ENCODE data around the gene AGPAT4. TPM values are rescaled to one million over a fixed set of nuclear protein-coding genes. Genes with fewer than 3 reads are reported as not detected.

AGPAT4 gene
- total and polyA plus RNA-seq, 2 of the 13 experiments (the other 11 are each of a cell fraction or from before 2014, with no cell fraction given) = 0.07 to 0.13 TPM

- TF ChIP-seq, protein P1, sequence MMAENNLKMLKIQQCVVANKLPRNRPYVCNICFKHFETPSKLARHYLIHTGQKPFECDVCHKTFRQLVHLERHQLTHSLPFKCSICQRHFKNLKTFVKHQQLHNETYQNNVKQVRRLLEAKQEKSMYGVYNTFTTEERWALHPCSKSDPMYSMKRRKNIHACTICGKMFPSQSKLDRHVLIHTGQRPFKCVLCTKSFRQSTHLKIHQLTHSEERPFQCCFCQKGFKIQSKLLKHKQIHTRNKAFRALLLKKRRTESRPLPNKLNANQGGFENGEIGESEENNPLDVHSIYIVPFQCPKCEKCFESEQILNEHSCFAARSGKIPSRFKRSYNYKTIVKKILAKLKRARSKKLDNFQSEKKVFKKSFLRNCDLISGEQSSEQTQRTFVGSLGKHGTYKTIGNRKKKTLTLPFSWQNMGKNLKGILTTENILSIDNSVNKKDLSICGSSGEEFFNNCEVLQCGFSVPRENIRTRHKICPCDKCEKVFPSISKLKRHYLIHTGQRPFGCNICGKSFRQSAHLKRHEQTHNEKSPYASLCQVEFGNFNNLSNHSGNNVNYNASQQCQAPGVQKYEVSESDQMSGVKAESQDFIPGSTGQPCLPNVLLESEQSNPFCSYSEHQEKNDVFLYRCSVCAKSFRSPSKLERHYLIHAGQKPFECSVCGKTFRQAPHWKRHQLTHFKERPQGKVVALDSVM (CRISPR knock-in tag; IDR thresholded peaks at IDR 0.05) = no peak
- TF ChIP-seq ZBTB20 (CRISPR knock-in tag; IDR thresholded peaks at IDR 0.05; ENCODE audit: borderline replicate concordance, low read depth) (no peak), ZNF333 (CRISPR knock-in tag; IDR thresholded peaks at IDR 0.05; ENCODE audit: borderline replicate concordance) (no peak), ZNF431 (CRISPR knock-in tag; IDR thresholded peaks at IDR 0.05; ENCODE audit: borderline replicate concordance, low read depth) (no peak), FOSL1 (CRISPR knock-in tag; IDR thresholded peaks at IDR 0.05; ENCODE audit: borderline replicate concordance) (no peak), GFI1 (CRISPR knock-in tag; IDR thresholded peaks at IDR 0.05; ENCODE audit: borderline replicate concordance) (no peak), ZNF776 (CRISPR knock-in tag; IDR thresholded peaks at IDR 0.05) (no peak)
- TF ChIP-seq, protein P2, sequence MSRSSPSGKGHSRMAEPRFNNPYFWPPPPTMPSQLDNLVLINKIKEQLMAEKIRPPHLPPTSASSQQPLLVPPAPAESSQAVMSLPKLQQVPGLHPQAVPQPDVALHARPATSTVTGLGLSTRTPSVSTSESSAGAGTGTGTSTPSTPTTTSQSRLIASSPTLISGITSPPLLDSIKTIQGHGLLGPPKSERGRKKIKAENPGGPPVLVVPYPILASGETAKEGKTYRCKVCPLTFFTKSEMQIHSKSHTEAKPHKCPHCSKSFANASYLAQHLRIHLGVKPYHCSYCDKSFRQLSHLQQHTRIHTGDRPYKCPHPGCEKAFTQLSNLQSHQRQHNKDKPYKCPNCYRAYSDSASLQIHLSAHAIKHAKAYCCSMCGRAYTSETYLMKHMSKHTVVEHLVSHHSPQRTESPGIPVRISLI (CRISPR knock-in tag; IDR thresholded peaks at IDR 0.05; ENCODE audit: borderline replicate concordance) = no peak
Observed at GRCh38 chr6:161242113-161242512, 31.7 kb downstream of the AGPAT4 start (continued).

DNA sequence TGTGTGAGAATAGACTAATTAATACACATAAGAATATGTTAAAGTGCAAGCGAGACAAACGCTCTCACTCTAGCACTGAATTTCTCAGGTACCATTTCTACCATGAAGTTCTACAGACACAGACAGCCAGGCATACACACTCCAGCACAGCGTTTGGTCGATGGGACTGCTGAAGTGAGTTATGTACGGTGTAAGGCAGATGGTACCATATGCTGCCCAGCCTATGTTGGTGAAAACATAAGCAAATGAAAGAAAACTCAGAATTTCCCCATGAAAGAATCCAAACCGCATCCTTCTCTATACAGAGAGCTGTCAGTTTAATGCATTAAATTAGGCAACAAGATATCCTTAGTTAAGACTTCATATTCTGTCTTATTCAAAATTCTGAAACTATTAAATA lies 34.9 kb downstream of the AGPAT4 start:
- CTCF ChIA-PET (ENCODE audit: low intra/inter-chr PET ratio, low total read pairs) = no interaction called here
- no peaks in the 10 kb centered on the region for H3K9me3 ChIP-seq (ENCODE audit: low read length)
- no peaks in the 10 kb centered on the region for H3K36me3 ChIP-seq (replicated peaks in 1 of 2; ENCODE audit: control insufficient read depth in 1 of 2, insufficient read depth in 2 of 2, low read length in 2 of 2)
- DNase-seq (ENCODE audit: low spot score) (no peak), ATAC-seq (no peak), FAIRE-seq (no peak)
- in situ Hi-C loops (cut with HindIII; ENCODE audit: extremely low pct_ligation_motif_present, low pct_unique_long_range_greater_than_20kb) (no loop called here), intact Hi-C loops (cut with micrococcal nuclease; ENCODE audit: unreplicated experiment) (no loop called here)
- peaks cover 2 to 9% of the 10 kb centered on the region in 2 experiments; a peak in 3 of 5 replicates for H3K27me3 ChIP-seq (ENCODE audit: control insufficient read depth in 1 of 2, insufficient read depth in 2 of 2, low read length in 2 of 2)
- H3K79me2 ChIP-seq (ENCODE audit: insufficient read depth, low read length) = no peaks in the 10 kb centered on the region
- no peak overlapping the region for H3K4me3 ChIP-seq (replicated peaks in 1 of 3; ENCODE audit: insufficient read depth in 1 of 3, low read depth in 2 of 3, low read length in 3 of 3)
- no peaks in the 10 kb centered on the region for H4K20me1 ChIP-seq (ENCODE audit: insufficient read depth, low read length)
- H3K4me2 ChIP-seq (ENCODE audit: low read depth, low read length) = no peak overlapping the region
- no peak overlapping the region for H3K9ac ChIP-seq (ENCODE audit: insufficient read depth, low read depth, low read length)
- H2AFZ ChIP-seq (ENCODE audit: low read length) = no peak overlapping the region
- H3K27ac ChIP-seq (ENCODE audit: extremely low read length, insufficient read depth, low read length) = no peak overlapping the region
- BruUV-seq (replicated peaks) = no TSS peak
- 44% methylated on average over 6 of the region's 6 CpGs for WGBS (ENCODE audit: low lambda C conversion rate)
- H3K4me1 ChIP-seq (ENCODE audit: insufficient read depth, low read length) = no peaks in the 10 kb centered on the region
- POLR2A ChIA-PET = no interaction called here
- TF ChIP-seq HHEX (CRISPR knock-in tag; IDR thresholded peaks at IDR 0.05) (no peak), ZNF329 (CRISPR knock-in tag; IDR thresholded peaks at IDR 0.05; ENCODE audit: low read depth) (no peak), ZKSCAN5 (CRISPR knock-in tag; IDR thresholded peaks at IDR 0.05) (no peak), ZNF180 (CRISPR knock-in tag; IDR thresholded peaks at IDR 0.05; ENCODE audit: borderline replicate concordance, low read depth) (no peak), KAT7 (CRISPR knock-in tag; IDR thresholded peaks at IDR 0.05; ENCODE audit: borderline replicate concordance) (no peak), DZIP1 (CRISPR knock-in tag; IDR thresholded peaks at IDR 0.05) (no peak), GATAD1 (CRISPR knock-in tag; IDR thresholded peaks at IDR 0.05) (no peak), ELF3 (CRISPR knock-in tag; IDR thresholded peaks at IDR 0.05) (no peak), MEIS2 (CRISPR knock-in tag; IDR thresholded peaks at IDR 0.05) (no peak), CEBPB (IDR thresholded peaks at IDR 0.05; ENCODE audit: borderline replicate concordance, low read depth, low read length) (no peak), HNF4A (CRISPR knock-in tag; IDR thresholded peaks at IDR 0.05) (no peak)

Data from HepG2 (cell line).